ENCODE results near the gene FRMD8. TPM values are rescaled to one million over a fixed set of nuclear protein-coding genes. Genes with fewer than 3 reads are reported as not detected.

FRMD8 gene
- total and polyA plus RNA-seq, 2 experiments from 2014 or later = 7.0 to 35.4 TPM

DNA sequence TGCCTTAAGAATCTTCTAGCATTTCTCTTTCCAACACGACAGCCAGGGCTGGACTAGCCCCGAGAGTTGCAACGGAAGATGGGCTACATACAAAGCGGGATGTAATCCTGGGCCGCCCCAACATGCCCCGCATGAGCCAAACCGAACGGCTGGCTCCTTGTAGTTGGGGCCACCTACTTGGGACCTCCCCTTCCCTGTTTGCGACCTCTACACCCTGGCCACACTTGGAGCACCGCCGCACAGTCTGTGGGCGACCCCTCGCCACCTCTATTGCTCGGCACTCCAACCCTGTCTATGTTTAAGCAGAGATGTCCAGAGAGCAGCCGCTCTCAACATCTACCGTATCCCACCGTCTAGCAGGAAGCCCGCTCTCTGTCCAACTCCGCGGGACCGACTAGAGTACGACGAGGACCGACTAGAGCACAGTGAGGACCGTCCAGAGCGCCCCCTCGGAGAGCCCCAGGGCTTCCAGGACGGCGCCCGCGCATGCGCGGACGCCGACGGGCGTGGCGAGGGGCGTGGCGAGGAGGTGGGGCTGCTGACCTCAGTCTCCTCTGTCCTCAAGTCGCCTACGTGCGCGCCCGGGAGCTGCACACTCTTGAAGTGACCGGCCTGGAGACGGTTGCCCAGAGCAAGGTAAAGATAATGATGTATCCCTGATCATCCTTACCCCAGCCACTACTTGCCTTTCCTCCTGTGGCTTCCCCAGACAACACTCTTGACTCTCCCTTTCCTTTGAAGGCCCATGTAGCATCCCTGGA lies 68.4 kb downstream of the FRMD8 start:
- peaks cover 4% of the 10 kb centered on the region; the same call in 1 of the 2 replicates for H3F3A ChIP-seq (replicated peaks; ENCODE audit: low read depth)
- H3K36me3 Mint-ChIP-seq (ENCODE audit: low read depth) = no peaks in the 10 kb centered on the region
- H3K9me3 Mint-ChIP-seq = peaks cover 21% of the 10 kb centered on the region
- H3K4me3 Mint-ChIP-seq = peak overlapping the region; percentile 74
- H2AFZ ChIP-seq = peak overlapping the region; percentile 99
- H3K27ac ChIP-seq (ENCODE audit: low read depth) = no peak overlapping the region
- H3K27ac Mint-ChIP-seq = no peak overlapping the region
- peaks cover 16% of the 10 kb centered on the region for H3K4me1 Mint-ChIP-seq
- peak overlapping the region; percentile 93 for H3K4me2 ChIP-seq
- no peak for TF ChIP-seq ZNF331 (CRISPR knock-in tag; IDR thresholded peaks at IDR 0.05; ENCODE audit: low read depth)
- TF ChIP-seq ZNF462 (CRISPR knock-in tag; IDR thresholded peaks at IDR 0.05) = no peak
- no peak for TF ChIP-seq ZNF114 (CRISPR knock-in tag; IDR thresholded peaks at IDR 0.05)
- TF ChIP-seq CREB1 (CRISPR knock-in tag; IDR thresholded peaks at IDR 0.05; ENCODE audit: low read depth) = peak; percentile 68
- TF ChIP-seq JUNB (IDR thresholded peaks at IDR 0.05; ENCODE audit: unreplicated experiment) = no peak
- TF ChIP-seq REST (IDR thresholded peaks at IDR 0.05; ENCODE audit: unreplicated experiment) = no peak
- TF ChIP-seq, protein P1, sequence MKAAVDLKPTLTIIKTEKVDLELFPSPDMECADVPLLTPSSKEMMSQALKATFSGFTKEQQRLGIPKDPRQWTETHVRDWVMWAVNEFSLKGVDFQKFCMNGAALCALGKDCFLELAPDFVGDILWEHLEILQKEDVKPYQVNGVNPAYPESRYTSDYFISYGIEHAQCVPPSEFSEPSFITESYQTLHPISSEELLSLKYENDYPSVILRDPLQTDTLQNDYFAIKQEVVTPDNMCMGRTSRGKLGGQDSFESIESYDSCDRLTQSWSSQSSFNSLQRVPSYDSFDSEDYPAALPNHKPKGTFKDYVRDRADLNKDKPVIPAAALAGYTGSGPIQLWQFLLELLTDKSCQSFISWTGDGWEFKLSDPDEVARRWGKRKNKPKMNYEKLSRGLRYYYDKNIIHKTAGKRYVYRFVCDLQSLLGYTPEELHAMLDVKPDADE (IDR thresholded peaks at IDR 0.05) = no peak
- TF ChIP-seq NANOG (IDR thresholded peaks at IDR 0.05; ENCODE audit: borderline replicate concordance) = no peak
- TF ChIP-seq, protein P2, sequence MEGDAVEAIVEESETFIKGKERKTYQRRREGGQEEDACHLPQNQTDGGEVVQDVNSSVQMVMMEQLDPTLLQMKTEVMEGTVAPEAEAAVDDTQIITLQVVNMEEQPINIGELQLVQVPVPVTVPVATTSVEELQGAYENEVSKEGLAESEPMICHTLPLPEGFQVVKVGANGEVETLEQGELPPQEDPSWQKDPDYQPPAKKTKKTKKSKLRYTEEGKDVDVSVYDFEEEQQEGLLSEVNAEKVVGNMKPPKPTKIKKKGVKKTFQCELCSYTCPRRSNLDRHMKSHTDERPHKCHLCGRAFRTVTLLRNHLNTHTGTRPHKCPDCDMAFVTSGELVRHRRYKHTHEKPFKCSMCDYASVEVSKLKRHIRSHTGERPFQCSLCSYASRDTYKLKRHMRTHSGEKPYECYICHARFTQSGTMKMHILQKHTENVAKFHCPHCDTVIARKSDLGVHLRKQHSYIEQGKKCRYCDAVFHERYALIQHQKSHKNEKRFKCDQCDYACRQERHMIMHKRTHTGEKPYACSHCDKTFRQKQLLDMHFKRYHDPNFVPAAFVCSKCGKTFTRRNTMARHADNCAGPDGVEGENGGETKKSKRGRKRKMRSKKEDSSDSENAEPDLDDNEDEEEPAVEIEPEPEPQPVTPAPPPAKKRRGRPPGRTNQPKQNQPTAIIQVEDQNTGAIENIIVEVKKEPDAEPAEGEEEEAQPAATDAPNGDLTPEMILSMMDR (conservative IDR thresholded peaks at IDR 0.05; ENCODE audit: low read depth in 2 of 2) = peak in 1 of 2 experiments; percentile 31; a peak in 2 of 4 replicates
- TF ChIP-seq EZH2 (IDR thresholded peaks at IDR 0.05; ENCODE audit: low read depth, unreplicated experiment) = no peak
- TF ChIP-seq EZH2phosphoT487 (IDR thresholded peaks at IDR 0.05; ENCODE audit: unreplicated experiment) = no peak
- TF ChIP-seq POLR2AphosphoS5 (IDR thresholded peaks at IDR 0.05; ENCODE audit: low read depth) = peak; percentile 81
- TF ChIP-seq STAT1 (IDR thresholded peaks at IDR 0.05; ENCODE audit: unreplicated experiment) = no peak
- no peaks in the 10 kb centered on the region for H3K36me3 ChIP-seq (ENCODE audit: insufficient read depth)
- peaks cover 76% of the 10 kb centered on the region for H3K27me3 Mint-ChIP-seq (ENCODE audit: insufficient read depth, low read depth, poor library complexity)
- no peaks in the 10 kb centered on the region for H3K79me2 ChIP-seq (replicated peaks; ENCODE audit: insufficient read depth)
- H4K20me1 ChIP-seq (replicated peaks; ENCODE audit: insufficient read depth) = no peaks in the 10 kb centered on the region; the same call in 1 of the 2 replicates
- ATAC-seq = peak; percentile 83
- peaks cover 64% of the 10 kb centered on the region for H3K27me3 ChIP-seq (ENCODE audit: insufficient read depth)
- H3K4me1 ChIP-seq (ENCODE audit: insufficient read depth) = peaks cover 11% of the 10 kb centered on the region
- peak; percentile 95 for DNase-seq (ENCODE audit: low spot score)
- H3K4me3 ChIP-seq = peak overlapping the region; percentile 76
- H3K9me2 ChIP-seq (ENCODE audit: insufficient read depth) = no peaks in the 10 kb centered on the region
